ENCODE results near the gene UBE2Q1.

DNA sequence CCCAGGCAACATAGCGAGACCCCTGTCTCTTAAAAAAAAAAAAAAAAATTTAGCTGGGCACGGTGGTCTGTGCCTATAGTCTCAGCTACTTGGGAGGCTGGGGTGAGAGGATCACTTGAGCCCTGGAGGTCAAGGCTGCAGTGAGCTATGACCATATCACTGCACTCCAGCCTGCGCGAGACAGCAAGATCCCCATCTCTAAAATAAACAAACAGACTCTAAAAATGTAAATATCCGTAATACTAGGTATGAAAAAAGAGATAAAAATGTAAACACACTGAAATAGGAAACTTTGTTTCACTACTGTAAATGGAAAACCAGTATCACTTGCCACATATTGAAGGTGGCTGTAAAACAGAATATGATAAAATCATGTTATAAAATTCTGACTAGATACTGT lies 32.3 kb upstream of the UBE2Q1 start:
- TF ChIP-seq, protein P1, sequence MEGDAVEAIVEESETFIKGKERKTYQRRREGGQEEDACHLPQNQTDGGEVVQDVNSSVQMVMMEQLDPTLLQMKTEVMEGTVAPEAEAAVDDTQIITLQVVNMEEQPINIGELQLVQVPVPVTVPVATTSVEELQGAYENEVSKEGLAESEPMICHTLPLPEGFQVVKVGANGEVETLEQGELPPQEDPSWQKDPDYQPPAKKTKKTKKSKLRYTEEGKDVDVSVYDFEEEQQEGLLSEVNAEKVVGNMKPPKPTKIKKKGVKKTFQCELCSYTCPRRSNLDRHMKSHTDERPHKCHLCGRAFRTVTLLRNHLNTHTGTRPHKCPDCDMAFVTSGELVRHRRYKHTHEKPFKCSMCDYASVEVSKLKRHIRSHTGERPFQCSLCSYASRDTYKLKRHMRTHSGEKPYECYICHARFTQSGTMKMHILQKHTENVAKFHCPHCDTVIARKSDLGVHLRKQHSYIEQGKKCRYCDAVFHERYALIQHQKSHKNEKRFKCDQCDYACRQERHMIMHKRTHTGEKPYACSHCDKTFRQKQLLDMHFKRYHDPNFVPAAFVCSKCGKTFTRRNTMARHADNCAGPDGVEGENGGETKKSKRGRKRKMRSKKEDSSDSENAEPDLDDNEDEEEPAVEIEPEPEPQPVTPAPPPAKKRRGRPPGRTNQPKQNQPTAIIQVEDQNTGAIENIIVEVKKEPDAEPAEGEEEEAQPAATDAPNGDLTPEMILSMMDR (IDR thresholded peaks at IDR 0.05) = no peak
- TF ChIP-seq POLR2AphosphoS5 (IDR thresholded peaks at IDR 0.05) = no peak
- TF ChIP-seq POLR2A (IDR thresholded peaks at IDR 0.05) = no peak
- TF ChIP-seq EP300 (IDR thresholded peaks at IDR 0.05) = no peak

Measured in upper lobe of left lung (tissue), 4 donors.